Loucy (cell line): ENCODE measurements around the gene AKR7A2.

Source experiments
- CTCF ChIP-seq: fragments of 200-600 bp; sonication (generic); conservative IDR thresholded peaks from 2 replicates; pipeline ENCODE4 v1.5.1; 2014; ENCODE audit warnings: mild to moderate bottlenecking, antibody characterized with exemption, low read length
- EZH2phosphoT487 ChIP-seq: fragments of 200-600 bp; IDR thresholded peaks from 2 replicates; pipeline ENCODE4 v1.6.1; 2018; ENCODE audit warnings: antibody characterized with exemption, mild to moderate bottlenecking, moderate library complexity, borderline replicate concordance

GRCh38 chr1:19312782-19313635 lies 1.1 kb upstream of the AKR7A2 start:
- TF ChIP-seq CTCF (no peak), EZH2phosphoT487 (no peak)
